ENCODE results near the gene DNAJC1.

The DNAJC1 gene

DNA sequence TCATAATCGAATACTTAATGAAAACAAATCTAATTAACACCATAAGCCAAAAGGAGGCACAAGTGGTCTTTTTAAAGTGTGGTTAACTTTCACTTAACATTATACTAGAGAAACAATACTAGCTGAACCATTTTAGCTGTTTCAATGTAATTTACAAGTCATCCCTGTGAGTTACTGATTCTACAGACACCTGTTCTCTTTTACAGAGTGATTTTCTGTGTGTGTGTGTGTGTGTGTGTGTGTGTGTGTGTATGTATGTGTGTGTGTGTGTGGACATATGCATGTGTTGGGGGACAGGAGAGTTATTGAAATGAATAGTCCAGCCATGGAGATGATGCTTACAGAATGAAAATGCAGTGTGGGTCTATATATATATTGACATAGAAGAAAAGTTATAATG, 200.2 kb downstream of the DNAJC1 start:
- TF ChIP-seq EP300 (IDR thresholded peaks at IDR 0.05; ENCODE audit: borderline replicate concordance), result no peak
- no peak for TF ChIP-seq TCF12 (IDR thresholded peaks at IDR 0.05; ENCODE audit: low read depth)
- TF ChIP-seq CREB1 (IDR thresholded peaks at IDR 0.05; ENCODE audit: low read depth), result no peak

DNA sequence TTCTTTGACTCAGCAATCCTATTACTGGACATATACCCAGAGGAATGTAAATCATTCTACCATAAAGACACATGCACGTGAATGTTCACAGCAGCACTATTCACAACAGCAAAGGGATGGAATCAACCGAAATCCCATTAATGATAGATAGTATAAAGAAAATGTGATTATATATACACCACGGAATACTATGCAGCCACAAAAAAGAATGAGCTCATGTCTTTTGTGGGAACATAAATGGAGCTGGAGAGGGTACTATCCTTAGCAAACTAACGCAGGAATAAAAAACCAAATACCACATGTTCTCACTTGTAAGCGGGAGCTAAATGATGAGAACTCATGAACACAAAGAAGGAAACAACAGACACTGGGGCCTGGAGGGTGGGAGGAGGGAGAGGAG, 201.9 kb downstream of the DNAJC1 start:
- TF ChIP-seq FOXM1 (IDR thresholded peaks at IDR 0.05; ENCODE audit: borderline replicate concordance, low read depth), result no peak
- no peak for TF ChIP-seq CREB1 (IDR thresholded peaks at IDR 0.05; ENCODE audit: low read depth)
- TF ChIP-seq RAD21 (IDR thresholded peaks at IDR 0.05; ENCODE audit: low read depth), result no peak
- TF ChIP-seq, protein P1, sequence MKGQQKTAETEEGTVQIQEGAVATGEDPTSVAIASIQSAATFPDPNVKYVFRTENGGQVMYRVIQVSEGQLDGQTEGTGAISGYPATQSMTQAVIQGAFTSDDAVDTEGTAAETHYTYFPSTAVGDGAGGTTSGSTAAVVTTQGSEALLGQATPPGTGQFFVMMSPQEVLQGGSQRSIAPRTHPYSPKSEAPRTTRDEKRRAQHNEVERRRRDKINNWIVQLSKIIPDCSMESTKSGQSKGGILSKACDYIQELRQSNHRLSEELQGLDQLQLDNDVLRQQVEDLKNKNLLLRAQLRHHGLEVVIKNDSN (IDR thresholded peaks at IDR 0.05), result no peak
- no peak for TF ChIP-seq YY1 (IDR thresholded peaks at IDR 0.05; ENCODE audit: low read depth)
- no peak for TF ChIP-seq TCF12 (IDR thresholded peaks at IDR 0.05; ENCODE audit: low read depth)
- no peak for TF ChIP-seq CEBPB (IDR thresholded peaks at IDR 0.05)
- no peak for TF ChIP-seq NFIC (IDR thresholded peaks at IDR 0.05)

DNA sequence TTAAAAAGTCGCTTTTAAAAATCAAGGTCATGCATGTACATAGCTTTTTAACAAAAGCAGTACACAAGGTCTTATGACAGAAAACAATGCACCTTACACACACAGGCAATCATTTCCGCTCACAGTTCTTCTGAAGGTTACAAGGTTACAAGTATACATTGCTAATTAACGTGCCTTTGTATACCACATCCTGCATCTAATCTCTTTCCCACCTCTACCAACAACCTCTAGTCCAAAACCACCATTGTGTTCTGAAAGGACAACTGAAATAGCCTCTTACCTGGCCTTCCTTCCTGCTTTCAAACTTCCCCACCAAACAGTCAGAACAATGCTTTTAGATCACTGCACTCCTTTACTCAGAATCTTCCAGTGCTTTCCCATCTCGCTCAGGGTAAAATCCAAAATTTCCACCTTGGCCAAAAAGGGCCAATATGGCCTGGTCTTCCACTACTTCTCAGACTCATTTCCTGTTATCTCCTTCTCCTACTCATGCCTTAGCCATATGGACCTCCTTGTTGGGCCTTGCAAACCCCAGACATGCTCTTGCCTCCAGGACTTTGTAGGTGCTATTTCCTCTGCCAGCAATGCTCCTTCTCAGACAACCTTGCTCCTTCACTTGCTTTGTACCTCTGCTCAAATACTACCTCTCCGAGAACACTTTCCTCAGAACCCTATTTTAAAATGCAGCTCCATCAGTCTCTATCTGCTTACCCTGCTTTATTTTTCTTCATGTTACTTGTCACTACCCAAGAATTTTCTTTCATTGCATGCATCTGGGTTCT, 205.4 kb downstream of the DNAJC1 start:
- TF ChIP-seq, protein P2, sequence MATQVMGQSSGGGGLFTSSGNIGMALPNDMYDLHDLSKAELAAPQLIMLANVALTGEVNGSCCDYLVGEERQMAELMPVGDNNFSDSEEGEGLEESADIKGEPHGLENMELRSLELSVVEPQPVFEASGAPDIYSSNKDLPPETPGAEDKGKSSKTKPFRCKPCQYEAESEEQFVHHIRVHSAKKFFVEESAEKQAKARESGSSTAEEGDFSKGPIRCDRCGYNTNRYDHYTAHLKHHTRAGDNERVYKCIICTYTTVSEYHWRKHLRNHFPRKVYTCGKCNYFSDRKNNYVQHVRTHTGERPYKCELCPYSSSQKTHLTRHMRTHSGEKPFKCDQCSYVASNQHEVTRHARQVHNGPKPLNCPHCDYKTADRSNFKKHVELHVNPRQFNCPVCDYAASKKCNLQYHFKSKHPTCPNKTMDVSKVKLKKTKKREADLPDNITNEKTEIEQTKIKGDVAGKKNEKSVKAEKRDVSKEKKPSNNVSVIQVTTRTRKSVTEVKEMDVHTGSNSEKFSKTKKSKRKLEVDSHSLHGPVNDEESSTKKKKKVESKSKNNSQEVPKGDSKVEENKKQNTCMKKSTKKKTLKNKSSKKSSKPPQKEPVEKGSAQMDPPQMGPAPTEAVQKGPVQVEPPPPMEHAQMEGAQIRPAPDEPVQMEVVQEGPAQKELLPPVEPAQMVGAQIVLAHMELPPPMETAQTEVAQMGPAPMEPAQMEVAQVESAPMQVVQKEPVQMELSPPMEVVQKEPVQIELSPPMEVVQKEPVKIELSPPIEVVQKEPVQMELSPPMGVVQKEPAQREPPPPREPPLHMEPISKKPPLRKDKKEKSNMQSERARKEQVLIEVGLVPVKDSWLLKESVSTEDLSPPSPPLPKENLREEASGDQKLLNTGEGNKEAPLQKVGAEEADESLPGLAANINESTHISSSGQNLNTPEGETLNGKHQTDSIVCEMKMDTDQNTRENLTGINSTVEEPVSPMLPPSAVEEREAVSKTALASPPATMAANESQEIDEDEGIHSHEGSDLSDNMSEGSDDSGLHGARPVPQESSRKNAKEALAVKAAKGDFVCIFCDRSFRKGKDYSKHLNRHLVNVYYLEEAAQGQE (IDR thresholded peaks at IDR 0.05; ENCODE audit: low read depth), result no peak
- no peak for TF ChIP-seq NFIC (IDR thresholded peaks at IDR 0.05)
- TF ChIP-seq, protein P3, sequence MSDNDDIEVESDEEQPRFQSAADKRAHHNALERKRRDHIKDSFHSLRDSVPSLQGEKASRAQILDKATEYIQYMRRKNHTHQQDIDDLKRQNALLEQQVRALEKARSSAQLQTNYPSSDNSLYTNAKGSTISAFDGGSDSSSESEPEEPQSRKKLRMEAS (IDR thresholded peaks at IDR 0.05), result no peak
- TF ChIP-seq YY1 (IDR thresholded peaks at IDR 0.05; ENCODE audit: low read depth), result no peak

DNA sequence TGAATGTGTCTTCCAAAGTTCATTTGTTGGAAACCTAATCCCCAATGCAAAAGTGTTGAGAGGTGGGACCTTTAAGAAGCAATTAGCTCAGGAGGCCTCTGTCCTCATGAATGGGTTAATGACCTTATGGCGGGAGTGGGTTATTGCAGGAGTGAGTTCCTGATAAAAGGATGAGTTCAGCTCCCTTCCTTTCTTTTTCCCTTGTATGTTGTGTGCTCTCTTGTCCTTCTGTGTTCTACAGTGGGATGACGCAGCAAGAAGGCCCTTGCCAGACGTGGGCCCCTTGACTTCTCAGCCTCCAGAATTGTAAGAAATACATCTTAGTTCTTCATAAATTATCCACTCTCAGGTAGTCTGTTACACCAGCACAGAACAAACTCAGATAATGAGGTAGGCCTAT, 206.0 kb downstream of the DNAJC1 start:
- TF ChIP-seq ZBTB7A (IDR thresholded peaks at IDR 0.05; ENCODE audit: low read depth) (no peak), CREB1 (IDR thresholded peaks at IDR 0.05; ENCODE audit: low read depth) (no peak), TAF1 (IDR thresholded peaks at IDR 0.05; ENCODE audit: low read depth) (no peak), YY1 (IDR thresholded peaks at IDR 0.05; ENCODE audit: low read depth) (no peak), RAD21 (IDR thresholded peaks at IDR 0.05; ENCODE audit: low read depth) (no peak), EGR1 (IDR thresholded peaks at IDR 0.05) (no peak), NFIC (IDR thresholded peaks at IDR 0.05) (no peak), CEBPB (IDR thresholded peaks at IDR 0.05) (no peak), EP300 (IDR thresholded peaks at IDR 0.05; ENCODE audit: borderline replicate concordance) (no peak), TEAD4 (IDR thresholded peaks at IDR 0.05) (no peak), FOXM1 (IDR thresholded peaks at IDR 0.05; ENCODE audit: borderline replicate concordance, low read depth) (no peak), TCF12 (IDR thresholded peaks at IDR 0.05; ENCODE audit: low read depth) (no peak)
- TF ChIP-seq, protein P3 (IDR thresholded peaks at IDR 0.05), result no peak
- TF ChIP-seq, protein P2 (IDR thresholded peaks at IDR 0.05; ENCODE audit: low read depth), result no peak
- TF ChIP-seq, protein P1 (IDR thresholded peaks at IDR 0.05), result no peak

DNA sequence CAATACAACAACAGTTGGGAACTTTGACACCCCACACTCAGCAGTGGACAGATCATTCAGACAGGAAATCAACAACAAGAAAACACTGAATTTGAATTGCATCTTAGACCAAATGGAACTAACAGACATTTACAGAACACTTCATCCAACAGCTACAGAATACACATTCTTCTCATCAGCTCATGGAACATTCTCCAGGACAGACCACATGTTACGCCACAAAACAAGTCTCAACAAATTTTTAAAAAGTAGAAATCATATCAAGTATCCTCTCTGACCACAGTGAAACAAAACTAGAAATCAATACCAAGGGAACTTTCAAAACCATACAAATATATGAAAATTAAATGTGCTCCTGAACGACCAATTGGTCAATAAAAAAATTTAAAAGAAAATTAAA, 212.3 kb downstream of the DNAJC1 start:
- TF ChIP-seq, protein P1 (IDR thresholded peaks at IDR 0.05), result no peak
- TF ChIP-seq CREB1 (IDR thresholded peaks at IDR 0.05; ENCODE audit: low read depth) (no peak), FOXM1 (IDR thresholded peaks at IDR 0.05; ENCODE audit: borderline replicate concordance, low read depth) (no peak), EP300 (IDR thresholded peaks at IDR 0.05; ENCODE audit: borderline replicate concordance) (no peak), TEAD4 (IDR thresholded peaks at IDR 0.05) (no peak), NFIC (IDR thresholded peaks at IDR 0.05) (no peak), CEBPB (IDR thresholded peaks at IDR 0.05) (no peak)

DNA sequence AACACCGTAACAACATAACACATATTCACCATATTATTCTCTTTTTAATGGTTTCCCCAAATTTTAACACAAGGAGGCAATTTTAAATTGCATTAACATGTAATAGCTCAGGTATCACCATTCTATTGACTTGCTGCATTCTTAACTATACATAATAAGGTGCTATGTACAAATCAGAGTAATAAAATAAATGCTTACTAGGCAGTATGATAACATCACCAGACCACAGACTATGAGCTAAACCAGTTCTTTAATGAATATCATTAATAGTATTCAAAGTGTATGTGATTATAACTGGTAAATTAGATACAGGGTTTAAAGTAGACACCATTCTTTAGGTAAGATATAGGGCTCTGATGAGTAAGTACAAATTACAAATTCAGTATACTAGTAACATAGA, 226.6 kb downstream of the DNAJC1 start:
- TF ChIP-seq, protein P1 (IDR thresholded peaks at IDR 0.05), result no peak
- TF ChIP-seq CREB1 (IDR thresholded peaks at IDR 0.05; ENCODE audit: low read depth) (no peak), RAD21 (IDR thresholded peaks at IDR 0.05; ENCODE audit: low read depth) (no peak)

All from Ishikawa (cell line).